ENCODE data around the gene CDK16. TPM values are rescaled to one million over a fixed set of nuclear protein-coding genes. Genes with fewer than 3 reads are reported as not detected.

Gene CDK16
- total and polyA plus RNA-seq, 9 of the 15 experiments (the other 6 are each of a cell fraction or from before 2014, with no cell fraction given) = 3.9 to 104 (median 57.5) TPM

DNA sequence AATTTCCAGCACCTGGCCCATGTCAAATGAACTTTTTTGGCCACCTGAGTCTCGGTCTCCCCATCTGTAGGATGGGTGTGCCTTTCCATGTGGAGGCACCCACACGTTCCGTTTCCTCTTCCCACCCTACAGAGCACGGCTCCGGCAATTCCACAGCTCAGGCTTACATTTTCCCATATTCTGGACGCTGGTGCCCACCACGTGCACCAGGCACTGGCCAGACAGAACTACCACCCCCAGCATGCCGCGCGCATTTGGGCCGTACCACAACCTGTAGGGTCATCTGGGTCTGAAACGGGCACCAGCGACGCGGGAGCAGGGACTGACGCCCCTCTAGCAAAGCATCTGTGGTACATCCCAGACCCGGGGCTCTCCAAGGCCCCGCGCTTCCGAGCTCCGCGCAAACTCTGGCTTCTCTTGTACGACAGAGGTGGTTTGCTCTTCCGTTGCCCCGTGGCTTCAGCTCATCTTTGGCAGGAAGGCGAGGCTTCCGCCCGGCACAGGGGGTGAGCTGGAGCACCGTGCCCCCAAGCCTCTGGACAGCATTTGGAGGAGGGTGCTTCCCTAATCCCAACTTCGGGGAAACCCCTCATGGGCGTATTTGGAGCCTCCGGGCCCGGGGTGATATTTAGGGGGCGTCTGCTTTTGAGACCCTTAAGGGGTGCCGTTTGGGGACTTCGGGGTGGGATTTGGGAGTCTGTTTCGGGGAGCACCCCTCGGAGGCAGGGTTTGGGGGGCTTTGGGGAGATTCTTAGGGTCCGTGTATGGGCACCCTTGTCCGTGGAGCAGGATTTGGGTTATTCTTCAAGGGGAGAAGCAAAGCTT is 27.8 kb upstream of the CDK16 start (continued):
- TF ChIP-seq, protein P1, sequence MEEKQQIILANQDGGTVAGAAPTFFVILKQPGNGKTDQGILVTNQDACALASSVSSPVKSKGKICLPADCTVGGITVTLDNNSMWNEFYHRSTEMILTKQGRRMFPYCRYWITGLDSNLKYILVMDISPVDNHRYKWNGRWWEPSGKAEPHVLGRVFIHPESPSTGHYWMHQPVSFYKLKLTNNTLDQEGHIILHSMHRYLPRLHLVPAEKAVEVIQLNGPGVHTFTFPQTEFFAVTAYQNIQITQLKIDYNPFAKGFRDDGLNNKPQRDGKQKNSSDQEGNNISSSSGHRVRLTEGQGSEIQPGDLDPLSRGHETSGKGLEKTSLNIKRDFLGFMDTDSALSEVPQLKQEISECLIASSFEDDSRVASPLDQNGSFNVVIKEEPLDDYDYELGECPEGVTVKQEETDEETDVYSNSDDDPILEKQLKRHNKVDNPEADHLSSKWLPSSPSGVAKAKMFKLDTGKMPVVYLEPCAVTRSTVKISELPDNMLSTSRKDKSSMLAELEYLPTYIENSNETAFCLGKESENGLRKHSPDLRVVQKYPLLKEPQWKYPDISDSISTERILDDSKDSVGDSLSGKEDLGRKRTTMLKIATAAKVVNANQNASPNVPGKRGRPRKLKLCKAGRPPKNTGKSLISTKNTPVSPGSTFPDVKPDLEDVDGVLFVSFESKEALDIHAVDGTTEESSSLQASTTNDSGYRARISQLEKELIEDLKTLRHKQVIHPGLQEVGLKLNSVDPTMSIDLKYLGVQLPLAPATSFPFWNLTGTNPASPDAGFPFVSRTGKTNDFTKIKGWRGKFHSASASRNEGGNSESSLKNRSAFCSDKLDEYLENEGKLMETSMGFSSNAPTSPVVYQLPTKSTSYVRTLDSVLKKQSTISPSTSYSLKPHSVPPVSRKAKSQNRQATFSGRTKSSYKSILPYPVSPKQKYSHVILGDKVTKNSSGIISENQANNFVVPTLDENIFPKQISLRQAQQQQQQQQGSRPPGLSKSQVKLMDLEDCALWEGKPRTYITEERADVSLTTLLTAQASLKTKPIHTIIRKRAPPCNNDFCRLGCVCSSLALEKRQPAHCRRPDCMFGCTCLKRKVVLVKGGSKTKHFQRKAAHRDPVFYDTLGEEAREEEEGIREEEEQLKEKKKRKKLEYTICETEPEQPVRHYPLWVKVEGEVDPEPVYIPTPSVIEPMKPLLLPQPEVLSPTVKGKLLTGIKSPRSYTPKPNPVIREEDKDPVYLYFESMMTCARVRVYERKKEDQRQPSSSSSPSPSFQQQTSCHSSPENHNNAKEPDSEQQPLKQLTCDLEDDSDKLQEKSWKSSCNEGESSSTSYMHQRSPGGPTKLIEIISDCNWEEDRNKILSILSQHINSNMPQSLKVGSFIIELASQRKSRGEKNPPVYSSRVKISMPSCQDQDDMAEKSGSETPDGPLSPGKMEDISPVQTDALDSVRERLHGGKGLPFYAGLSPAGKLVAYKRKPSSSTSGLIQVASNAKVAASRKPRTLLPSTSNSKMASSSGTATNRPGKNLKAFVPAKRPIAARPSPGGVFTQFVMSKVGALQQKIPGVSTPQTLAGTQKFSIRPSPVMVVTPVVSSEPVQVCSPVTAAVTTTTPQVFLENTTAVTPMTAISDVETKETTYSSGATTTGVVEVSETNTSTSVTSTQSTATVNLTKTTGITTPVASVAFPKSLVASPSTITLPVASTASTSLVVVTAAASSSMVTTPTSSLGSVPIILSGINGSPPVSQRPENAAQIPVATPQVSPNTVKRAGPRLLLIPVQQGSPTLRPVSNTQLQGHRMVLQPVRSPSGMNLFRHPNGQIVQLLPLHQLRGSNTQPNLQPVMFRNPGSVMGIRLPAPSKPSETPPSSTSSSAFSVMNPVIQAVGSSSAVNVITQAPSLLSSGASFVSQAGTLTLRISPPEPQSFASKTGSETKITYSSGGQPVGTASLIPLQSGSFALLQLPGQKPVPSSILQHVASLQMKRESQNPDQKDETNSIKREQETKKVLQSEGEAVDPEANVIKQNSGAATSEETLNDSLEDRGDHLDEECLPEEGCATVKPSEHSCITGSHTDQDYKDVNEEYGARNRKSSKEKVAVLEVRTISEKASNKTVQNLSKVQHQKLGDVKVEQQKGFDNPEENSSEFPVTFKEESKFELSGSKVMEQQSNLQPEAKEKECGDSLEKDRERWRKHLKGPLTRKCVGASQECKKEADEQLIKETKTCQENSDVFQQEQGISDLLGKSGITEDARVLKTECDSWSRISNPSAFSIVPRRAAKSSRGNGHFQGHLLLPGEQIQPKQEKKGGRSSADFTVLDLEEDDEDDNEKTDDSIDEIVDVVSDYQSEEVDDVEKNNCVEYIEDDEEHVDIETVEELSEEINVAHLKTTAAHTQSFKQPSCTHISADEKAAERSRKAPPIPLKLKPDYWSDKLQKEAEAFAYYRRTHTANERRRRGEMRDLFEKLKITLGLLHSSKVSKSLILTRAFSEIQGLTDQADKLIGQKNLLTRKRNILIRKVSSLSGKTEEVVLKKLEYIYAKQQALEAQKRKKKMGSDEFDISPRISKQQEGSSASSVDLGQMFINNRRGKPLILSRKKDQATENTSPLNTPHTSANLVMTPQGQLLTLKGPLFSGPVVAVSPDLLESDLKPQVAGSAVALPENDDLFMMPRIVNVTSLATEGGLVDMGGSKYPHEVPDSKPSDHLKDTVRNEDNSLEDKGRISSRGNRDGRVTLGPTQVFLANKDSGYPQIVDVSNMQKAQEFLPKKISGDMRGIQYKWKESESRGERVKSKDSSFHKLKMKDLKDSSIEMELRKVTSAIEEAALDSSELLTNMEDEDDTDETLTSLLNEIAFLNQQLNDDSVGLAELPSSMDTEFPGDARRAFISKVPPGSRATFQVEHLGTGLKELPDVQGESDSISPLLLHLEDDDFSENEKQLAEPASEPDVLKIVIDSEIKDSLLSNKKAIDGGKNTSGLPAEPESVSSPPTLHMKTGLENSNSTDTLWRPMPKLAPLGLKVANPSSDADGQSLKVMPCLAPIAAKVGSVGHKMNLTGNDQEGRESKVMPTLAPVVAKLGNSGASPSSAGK (IDR thresholded peaks at IDR 0.05) = peak; percentile 43; the same call in 1 of the 2 replicates
- TF ChIP-seq CEBPG (CRISPR knock-in tag; IDR thresholded peaks at IDR 0.05) (no peak), CEBPG (tag; conservative IDR thresholded peaks at IDR 0.05 in 1 of 2, IDR thresholded peaks at IDR 0.05 in 1 of 2) (no peak), MTA3 (IDR thresholded peaks at IDR 0.05; ENCODE audit: borderline replicate concordance) (no peak), SMARCA4 (IDR thresholded peaks at IDR 0.05) (no peak), ARID1B (IDR thresholded peaks at IDR 0.05) (no peak), RBM22 (IDR thresholded peaks at IDR 0.05; ENCODE audit: low read depth, low read length, poor library complexity, severe bottlenecking) (no peak), PCBP2 (IDR thresholded peaks at IDR 0.05; ENCODE audit: low read depth, low read length, poor library complexity, severe bottlenecking) (no peak), PTTG1 (tag; IDR thresholded peaks at IDR 0.05; ENCODE audit: low read depth) (no peak)
- TF ChIP-seq, protein P2, sequence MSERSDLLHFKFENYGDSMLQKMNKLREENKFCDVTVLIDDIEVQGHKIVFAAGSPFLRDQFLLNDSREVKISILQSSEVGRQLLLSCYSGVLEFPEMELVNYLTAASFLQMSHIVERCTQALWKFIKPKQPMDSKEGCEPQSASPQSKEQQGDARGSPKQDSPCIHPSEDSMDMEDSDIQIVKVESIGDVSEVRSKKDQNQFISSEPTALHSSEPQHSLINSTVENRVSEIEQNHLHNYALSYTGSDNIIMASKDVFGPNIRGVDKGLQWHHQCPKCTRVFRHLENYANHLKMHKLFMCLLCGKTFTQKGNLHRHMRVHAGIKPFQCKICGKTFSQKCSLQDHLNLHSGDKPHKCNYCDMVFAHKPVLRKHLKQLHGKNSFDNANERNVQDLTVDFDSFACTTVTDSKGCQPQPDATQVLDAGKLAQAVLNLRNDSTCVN (CRISPR knock-in tag; IDR thresholded peaks at IDR 0.05) = no peak
